Stomach (tissue), 9 donors: ENCODE measurements around the gene ARX. TPM values are rescaled to one million over a fixed set of nuclear protein-coding genes. Genes with fewer than 3 reads are reported as not detected.

ENCODE experiments used
- DNase-seq, 2 donors: peaks; one replicate each; pipeline versions ENCODE4 v3.0.0 to v3.0.0-alpha.2; 2013 to 2019
- H3K27ac ChIP-seq, 5 donors: fragments of 200-600 bp in 4 of 5; sonication (generic) in 4 of 5; one replicate each; pipeline ENCODE4 v1.5.1; 2013 to 2019; ENCODE audit warnings: mild to moderate bottlenecking in 1 of 5, moderate library complexity in 1 of 5
- H3K27me3 ChIP-seq, 3 donors: fragments of 200-600 bp; sonication (generic); one replicate each; pipeline ENCODE4 v1.5.1; 2017 to 2019; ENCODE audit warnings: mixed run types in 1 of 3
- H3K36me3 ChIP-seq, 4 donors: fragments of 200-600 bp; sonication (generic); 1 replicate in 3 of 4; 2 replicates in 1 of 4; pipeline ENCODE4 v1.5.1; 2016 to 2019
- H3K4me1 ChIP-seq, 4 donors: fragments of 200-600 bp; sonication (generic); one replicate each; pipeline ENCODE4 v1.5.1; 2016 to 2019
- H3K4me3 ChIP-seq, 4 donors: fragments of 200-600 bp; sonication (generic) in 3 of 4; one replicate each; pipeline ENCODE4 v1.5.1; 2016 to 2019; ENCODE audit warnings: mild to moderate bottlenecking in 1 of 4
- H3K9me3 ChIP-seq, 4 donors: fragments of 200-600 bp; sonication (generic); one replicate each; pipeline ENCODE4 v1.5.1; 2016 to 2019
- CTCF ChIP-seq, 7 experiments: fragments of 450-650 bp in 4 of 7; fragments of 200-600 bp in 3 of 7; sonication (generic) in 3 of 7; IDR thresholded peaks; one replicate each; pipeline ENCODE4 v1.5.1; 2016 to 2019; ENCODE audit warnings: antibody characterized with exemption in 7 of 7, control low read depth in 2 of 7, mild to moderate bottlenecking in 1 of 7
- EP300 ChIP-seq: sonication (generic); formaldehyde crosslinking; IDR thresholded peaks from one replicate; pipeline ENCODE4 v1.6.1; 2017; ENCODE audit warnings: antibody characterized with exemption
- POLR2A ChIP-seq, 4 donors: fragments of 450-650 bp; IDR thresholded peaks; one replicate each; pipeline ENCODE4 v1.6.1; 2016; ENCODE audit warnings: antibody characterized with exemption in 4 of 4, control low read depth in 2 of 4, mild to moderate bottlenecking in 1 of 4, moderate library complexity in 1 of 4
- POLR2AphosphoS5 ChIP-seq, 3 donors: sonication (generic); formaldehyde crosslinking; IDR thresholded peaks; one replicate each; pipeline ENCODE4 v1.6.1; 2016; ENCODE audit warnings: antibody characterized with exemption in 3 of 3
- WGBS, 5 donors: extraction: QIAGEN DNeasy Blood & Tissue Kit in 3 of 5; methylation state at CpG; one replicate each; pipeline versions ENCODE4 v1.1.5 to v1.1.7; 2013 to 2018; 5-methylcytosine and 5-hydroxymethylcytosine counted together
- intact Hi-C: fragments of 100-400 bp; cut with DNase I; formaldehyde crosslinking; loops from one replicate; pipeline ENCODE4 v1.15.1; 2023; ENCODE audit warnings: low total_unique reads
- polyA plus RNA-seq, 3 donors: library from polyadenylated mRNA; stranded (reverse); fragments of 200-250 nt; gene quantifications; one replicate each; pipeline ENCODE4 v1.2.3, GENCODE V29; 2013
- total RNA-seq, 5 donors: library from RNA; depleted of rRNA; stranded (reverse); fragments of >200 nt; gene quantifications; one replicate each; pipeline versions ENCODE4 v1.1.0 to v1.2.3, GENCODE V29; 2014 to 2016
- donor health status: healthy with polysubstance abuse.
- donor health status: Bipolar disorder and iron deficiency.
- donor health status: healthy.

ARX gene
- total and polyA plus RNA-seq, 8 donors: 0.18 to 1.8 (median 0.58) TPM; not detected in 1

GRCh38 chrX:24983931-24984330 is 31.8 kb downstream of the ARX start:
- no peak for DNase-seq
- Histone ChIP-seq H3K4me3 (no peak overlapping the region), H3K4me1 (no peaks in the 10 kb centered on the region), H3K27ac (no peak overlapping the region), H3K27me3 (peaks cover 0 to 2% (median 0%) of the 10 kb centered on the region in 3 donors), H3K36me3 (no peaks in the 10 kb centered on the region), H3K9me3 (no peaks in the 10 kb centered on the region)
- WGBS, 5 donors: 76 to 95% (median 88%) methylated on average over 3 of the region's 3 CpGs
- TF ChIP-seq POLR2AphosphoS5 (IDR thresholded peaks at IDR 0.05): no peak
- no peak for TF ChIP-seq CTCF (IDR thresholded peaks at IDR 0.05)
- TF ChIP-seq EP300: no peak
- no peak for TF ChIP-seq POLR2A (IDR thresholded peaks at IDR 0.05)
- intact Hi-C loops: no loop called here

GRCh38 chrX:24982306-24982965 is 33.3 kb downstream of the ARX start:
- H3K9me3 ChIP-seq: no peaks in the 10 kb centered on the region
- no peak for DNase-seq
- TF ChIP-seq POLR2A (IDR thresholded peaks at IDR 0.05): no peak
- H3K36me3 ChIP-seq: no peaks in the 10 kb centered on the region
- WGBS, 5 donors: 64 to 83% (median 68%) methylated on average over 5 of the region's 5 CpGs
- no peaks in the 10 kb centered on the region for H3K4me1 ChIP-seq
- H3K27ac ChIP-seq: no peak overlapping the region
- H3K4me3 ChIP-seq: no peak overlapping the region
- H3K27me3 ChIP-seq: peaks cover 0 to 2% (median 0%) of the 10 kb centered on the region in 3 donors
- intact Hi-C loops: no loop called here

- whole genome bisulfite sequencing, 5 donors: 58 to 94% (median 88%) methylated on average over 3 of the region's 3 CpGs
- H3K4me3 ChIP-seq: no peak overlapping the region
- TF ChIP-seq POLR2A (IDR thresholded peaks at IDR 0.05): no peak
- no peak for TF ChIP-seq POLR2AphosphoS5 (IDR thresholded peaks at IDR 0.05)
- no peak for TF ChIP-seq CTCF (IDR thresholded peaks at IDR 0.05)
- no peak for TF ChIP-seq EP300
- H3K27ac ChIP-seq: no peak overlapping the region
- no peaks in the 10 kb centered on the region for H3K36me3 ChIP-seq
- no peaks in the 10 kb centered on the region for H3K4me1 ChIP-seq
- H3K27me3 ChIP-seq: peaks cover 0 to 2% (median 0%) of the 10 kb centered on the region in 3 donors
- intact Hi-C loops: no loop called here
- H3K9me3 ChIP-seq: no peaks in the 10 kb centered on the region
- DNase-seq: no peak
Measured at GRCh38 chrX:24981030-24981429, 34.7 kb downstream of the ARX start.

GRCh38 chrX:24979081-24979480 is 36.7 kb downstream of the ARX start:
- H3K27ac ChIP-seq: no peak overlapping the region
- WGBS, 5 donors: 88 to 96% (median 89%) methylated on average over 3 of the region's 3 CpGs
- no peak overlapping the region for H3K4me3 ChIP-seq
- H3K4me1 ChIP-seq: no peaks in the 10 kb centered on the region
- H3K9me3 ChIP-seq: no peaks in the 10 kb centered on the region
- intact Hi-C loops: no loop called here
- no peak for TF ChIP-seq EP300
- no peak for TF ChIP-seq POLR2AphosphoS5 (IDR thresholded peaks at IDR 0.05)
- no peak for TF ChIP-seq CTCF (IDR thresholded peaks at IDR 0.05)
- TF ChIP-seq POLR2A (IDR thresholded peaks at IDR 0.05): no peak
- no peak for DNase-seq
- peaks cover 0 to 2% (median 0%) of the 10 kb centered on the region in 3 donors for H3K27me3 ChIP-seq
- H3K36me3 ChIP-seq: no peaks in the 10 kb centered on the region

GRCh38 chrX:24969812-24970211 is 46.0 kb downstream of the ARX start:
- intact Hi-C loops: no loop called here
- Histone ChIP-seq H3K4me3 (no peak overlapping the region), H3K27me3 (no peaks in the 10 kb centered on the region), H3K9me3 (peaks cover 0 to 4% (median 2%) of the 10 kb centered on the region in 4 donors), H3K4me1 (no peaks in the 10 kb centered on the region), H3K27ac (no peak overlapping the region), H3K36me3 (no peaks in the 10 kb centered on the region)
- WGBS, 5 donors: 82 to 99% (median 94%) methylated on average over 5 of the region's 5 CpGs
- TF ChIP-seq EP300 (no peak), POLR2AphosphoS5 (IDR thresholded peaks at IDR 0.05) (no peak), POLR2A (IDR thresholded peaks at IDR 0.05) (no peak), CTCF (IDR thresholded peaks at IDR 0.05) (no peak)
- no peak for DNase-seq
